Prostate gland (tissue), 2 donors: ENCODE measurements around the gene CDH13. TPM values are rescaled to one million over a fixed set of nuclear protein-coding genes. Genes with fewer than 3 reads are reported as not detected.

ENCODE experiments used
- DNase-seq: peaks from one replicate; pipeline ENCODE4 v3.0.0-alpha.2; 2019; ENCODE audit warnings: low spot score
- H3K27ac ChIP-seq, 2 donors: fragments of 200-600 bp; sonication (generic); 2 replicates each; pipeline ENCODE4 v1.5.1; 2017 to 2019
- H3K27me3 ChIP-seq: fragments of 200-600 bp; sonication (generic); replicated peaks from 2 replicates; pipeline ENCODE4 v1.5.1; 2019; ENCODE audit not compliant: insufficient read depth
- H3K36me3 ChIP-seq, 2 donors: fragments of 200-600 bp; sonication (generic); 1 replicate in 1 of 2; 2 replicates in 1 of 2; pipeline versions ENCODE4 v1.5.1 to v1.8.1; 2017 to 2019
- H3K4me1 ChIP-seq: fragments of 200-600 bp; sonication (generic); replicated peaks from 2 replicates; pipeline ENCODE4 v1.5.1; 2019
- H3K4me3 ChIP-seq, 2 donors: fragments of 200-600 bp; sonication (generic); 2 replicates each; pipeline ENCODE4 v1.5.1; 2017 to 2019
- H3K9me3 ChIP-seq: fragments of 200-600 bp; sonication (generic); 2 replicates; pipeline ENCODE4 v1.5.1; 2017
- CTCF ChIP-seq, 4 experiments: fragments of 200-600 bp in 2 of 4; fragments of 450-650 bp in 2 of 4; sonication (generic) in 2 of 4; IDR thresholded peaks; 1 replicate in 3 of 4; 2 replicates in 1 of 4; pipeline ENCODE4 v1.5.1; 2016 to 2019; ENCODE audit warnings: antibody characterized with exemption in 4 of 4, mild to moderate bottlenecking in 2 of 4, moderate library complexity in 2 of 4
- POLR2A ChIP-seq: fragments of 450-650 bp; IDR thresholded peaks from one replicate; pipeline ENCODE4 v1.6.1; 2016; ENCODE audit warnings: antibody characterized with exemption, mild to moderate bottlenecking
- POLR2AphosphoS5 ChIP-seq: sonication (generic); formaldehyde crosslinking; IDR thresholded peaks from one replicate; pipeline ENCODE4 v1.6.1; 2017; ENCODE audit warnings: antibody characterized with exemption
- WGBS: methylation state at CpG from one replicate; pipeline ENCODE4 v1.1.5; 2018; 5-methylcytosine and 5-hydroxymethylcytosine counted together
- intact Hi-C: fragments of 100-400 bp; cut with DNase I; formaldehyde crosslinking; loops from one replicate; pipeline ENCODE4 v1.14.2; 2022
- total RNA-seq, 2 donors: library from RNA; depleted of rRNA; stranded (reverse); fragments of >200 nt; gene quantifications; one replicate each; pipeline ENCODE4 v1.1.0, GENCODE V29; 2016

CDH13 gene
- total RNA-seq, 2 donors from 2014 or later = 20.6 to 23.0 TPM

GRCh38 chr16:82876951-82877350, 250.2 kb downstream of the CDH13 start:
- Histone ChIP-seq H3K4me1 (no peaks in the 10 kb centered on the region), H3K36me3 (no peaks in the 10 kb centered on the region)
- intact Hi-C loops = no loop called here

GRCh38 chr16:82878466-82878865, 251.7 kb downstream of the CDH13 start:
- Histone ChIP-seq H3K4me3 (no peak overlapping the region), H3K4me1 (no peaks in the 10 kb centered on the region), H3K36me3 (no peaks in the 10 kb centered on the region), H3K27ac (no peak overlapping the region), H3K9me3 (no peaks in the 10 kb centered on the region), H3K27me3 (no peaks in the 10 kb centered on the region)
- no peak for TF ChIP-seq CTCF (IDR thresholded peaks at IDR 0.05)
- no peak for TF ChIP-seq POLR2AphosphoS5
- no peak for TF ChIP-seq POLR2A
- 87% methylated on average over 5 of the region's 5 CpGs for WGBS
- DNase-seq = no peak
- intact Hi-C loops = no loop called here

More at GRCh38 chr16:82876951-82877350, 250.2 kb downstream of the CDH13 start:
- Histone ChIP-seq H3K27me3 (no peaks in the 10 kb centered on the region), H3K9me3 (no peaks in the 10 kb centered on the region), H3K4me3 (no peak overlapping the region), H3K27ac (no peak overlapping the region)
- DNase-seq = no peak
- no peak for TF ChIP-seq POLR2AphosphoS5
- no peak for TF ChIP-seq POLR2A
- no peak for TF ChIP-seq CTCF (IDR thresholded peaks at IDR 0.05)

- no peak overlapping the region for H3K27ac ChIP-seq
- H3K4me3 ChIP-seq = no peak overlapping the region
- TF ChIP-seq POLR2A = no peak
- no peak for TF ChIP-seq CTCF (IDR thresholded peaks at IDR 0.05)
- no peak for TF ChIP-seq POLR2AphosphoS5
- no peaks in the 10 kb centered on the region for H3K36me3 ChIP-seq
- 93% methylated on average over 4 of the region's 4 CpGs for WGBS
- H3K27me3 ChIP-seq = no peaks in the 10 kb centered on the region
- DNase-seq = no peak
- H3K4me1 ChIP-seq = no peaks in the 10 kb centered on the region
- intact Hi-C loops = no loop called here
- H3K9me3 ChIP-seq = no peaks in the 10 kb centered on the region
Measured at GRCh38 chr16:82880346-82880745, 253.6 kb downstream of the CDH13 start.

GRCh38 chr16:82881516-82881915, 254.7 kb downstream of the CDH13 start:
- Histone ChIP-seq H3K4me1 (no peaks in the 10 kb centered on the region), H3K4me3 (no peak overlapping the region), H3K36me3 (no peaks in the 10 kb centered on the region), H3K9me3 (no peaks in the 10 kb centered on the region), H3K27me3 (no peaks in the 10 kb centered on the region), H3K27ac (no peak overlapping the region)
- TF ChIP-seq CTCF (IDR thresholded peaks at IDR 0.05) = no peak
- TF ChIP-seq POLR2AphosphoS5 = no peak
- no peak for TF ChIP-seq POLR2A
- intact Hi-C loops = no loop called here
- DNase-seq = no peak
- WGBS = 98% methylated on average over 3 of the region's 3 CpGs

DNA sequence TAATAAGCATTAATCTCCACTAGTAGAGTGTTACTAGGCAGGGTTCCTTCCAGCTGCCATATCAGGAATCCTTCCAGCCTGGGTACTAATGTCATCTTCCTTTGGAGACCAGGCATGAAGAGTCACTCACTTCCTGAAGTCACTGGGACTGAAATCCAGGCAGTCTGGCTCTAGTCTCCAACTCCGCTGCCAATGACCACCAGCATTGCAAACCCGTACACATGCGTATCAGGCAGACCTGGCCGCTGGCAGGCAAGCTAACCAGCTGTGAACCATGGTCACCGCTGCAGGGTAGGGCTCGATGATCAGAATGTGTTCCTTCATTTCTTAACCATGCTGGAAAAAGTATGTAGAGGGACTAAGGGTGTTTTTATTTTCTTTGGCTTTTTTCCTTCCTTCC, 255.5 kb downstream of the CDH13 start:
- Histone ChIP-seq H3K27ac (no peak overlapping the region), H3K4me3 (no peak overlapping the region), H3K27me3 (no peaks in the 10 kb centered on the region), H3K36me3 (no peaks in the 10 kb centered on the region), H3K9me3 (no peaks in the 10 kb centered on the region), H3K4me1 (no peaks in the 10 kb centered on the region)
- TF ChIP-seq POLR2AphosphoS5 (no peak), POLR2A (no peak), CTCF (IDR thresholded peaks at IDR 0.05) (no peak)
- WGBS = 94% methylated on average over 6 of the region's 6 CpGs
- intact Hi-C loops = no loop called here
- no peak for DNase-seq
